Gastrocnemius medialis (tissue), 4 donors: ENCODE measurements around the gene CEBPZ. TPM values are rescaled to one million over a fixed set of nuclear protein-coding genes. Genes with fewer than 3 reads are reported as not detected.
A peak's percentile ranks its signal among the peaks of the same experiment; 100 is the strongest.

Source experiments
- ATAC-seq, 2 donors: fragments of 150-250 bp; one replicate each; pipeline ENCODE4 v1.9.1; 2016
- DNase-seq, 2 donors: peaks; one replicate each; pipeline ENCODE4 v3.0.0-alpha.2; 2019
- H3K27ac ChIP-seq, 4 donors: fragments of 200-600 bp; sonication (generic); 1 replicate in 1 of 4; 2 replicates in 3 of 4; pipeline ENCODE4 v1.5.1; 2016 to 2018; ENCODE audit warnings: mild to moderate bottlenecking in 2 of 4, moderate library complexity in 1 of 4
- H3K27me3 ChIP-seq, 3 donors: fragments of 200-600 bp; sonication (generic) in 2 of 3; 1 replicate in 1 of 3; 2 replicates in 2 of 3; pipeline versions ENCODE4 v1.5.1 to v1.6.0; 2016 to 2019; ENCODE audit warnings: mild to moderate bottlenecking in 1 of 3, moderate library complexity in 1 of 3
- H3K36me3 ChIP-seq, 2 donors: fragments of 200-600 bp; sonication (generic) in 1 of 2; one replicate each; pipeline ENCODE4 v1.5.1; 2017 to 2018
- H3K4me1 ChIP-seq, 2 donors: fragments of 200-600 bp; sonication (generic) in 1 of 2; one replicate each; pipeline ENCODE4 v1.5.1; 2016 to 2017; ENCODE audit warnings: mild to moderate bottlenecking in 2 of 2
- H3K4me3 ChIP-seq, 4 donors: fragments of 200-600 bp; sonication (generic) in 3 of 4; 1 replicate in 1 of 4; 2 replicates in 3 of 4; pipeline ENCODE4 v1.5.1; 2016 to 2019; ENCODE audit warnings: mild to moderate bottlenecking in 2 of 4
- H3K9me3 ChIP-seq, 3 donors: fragments of 200-600 bp; sonication (generic) in 2 of 3; 1 replicate in 1 of 3; 2 replicates in 2 of 3; pipeline ENCODE4 v1.5.1; 2016 to 2019
- POLR2A ChIP-seq, 2 donors: fragments of 450-650 bp; IDR thresholded peaks; one replicate each; pipeline ENCODE4 v1.6.1; 2017; ENCODE audit warnings: antibody characterized with exemption in 2 of 2, mild to moderate bottlenecking in 2 of 2, moderate library complexity in 2 of 2
- in situ Hi-C, 4 donors: fragments of 200-750 bp; cut with MboI; loops; one replicate each; pipeline versions ENCODE4 v1.15.0 to v1.8.0; 2017; ENCODE audit warnings: low sequenced_read_pairs in 4 of 4
- intact Hi-C: fragments of 100-400 bp; cut with DNase I; formaldehyde crosslinking; loops from one replicate; pipeline ENCODE4 v1.15.1; 2023; ENCODE audit warnings: low total_unique reads
- total RNA-seq, 4 donors: library from RNA; depleted of rRNA; stranded (reverse); fragments of >200 nt; gene quantifications; one replicate each; pipeline versions ENCODE4 v1.1.0 to v1.2.3, GENCODE V29; 2016
- TF ChIP-seq, protein P1 (sequence below), 5 experiments: fragments of 450-650 bp in 3 of 5; fragments of 200-600 bp in 2 of 5; sonication (generic) in 2 of 5; IDR thresholded peaks in 4 of 5; conservative IDR thresholded peaks in 1 of 5; 1 replicate in 4 of 5; 2 replicates in 1 of 5; pipeline ENCODE4 v1.5.1; 2016 to 2019; ENCODE audit warnings: antibody characterized with exemption in 5 of 5, mild to moderate bottlenecking in 3 of 5, moderate library complexity in 3 of 5

The CEBPZ gene, protein sequence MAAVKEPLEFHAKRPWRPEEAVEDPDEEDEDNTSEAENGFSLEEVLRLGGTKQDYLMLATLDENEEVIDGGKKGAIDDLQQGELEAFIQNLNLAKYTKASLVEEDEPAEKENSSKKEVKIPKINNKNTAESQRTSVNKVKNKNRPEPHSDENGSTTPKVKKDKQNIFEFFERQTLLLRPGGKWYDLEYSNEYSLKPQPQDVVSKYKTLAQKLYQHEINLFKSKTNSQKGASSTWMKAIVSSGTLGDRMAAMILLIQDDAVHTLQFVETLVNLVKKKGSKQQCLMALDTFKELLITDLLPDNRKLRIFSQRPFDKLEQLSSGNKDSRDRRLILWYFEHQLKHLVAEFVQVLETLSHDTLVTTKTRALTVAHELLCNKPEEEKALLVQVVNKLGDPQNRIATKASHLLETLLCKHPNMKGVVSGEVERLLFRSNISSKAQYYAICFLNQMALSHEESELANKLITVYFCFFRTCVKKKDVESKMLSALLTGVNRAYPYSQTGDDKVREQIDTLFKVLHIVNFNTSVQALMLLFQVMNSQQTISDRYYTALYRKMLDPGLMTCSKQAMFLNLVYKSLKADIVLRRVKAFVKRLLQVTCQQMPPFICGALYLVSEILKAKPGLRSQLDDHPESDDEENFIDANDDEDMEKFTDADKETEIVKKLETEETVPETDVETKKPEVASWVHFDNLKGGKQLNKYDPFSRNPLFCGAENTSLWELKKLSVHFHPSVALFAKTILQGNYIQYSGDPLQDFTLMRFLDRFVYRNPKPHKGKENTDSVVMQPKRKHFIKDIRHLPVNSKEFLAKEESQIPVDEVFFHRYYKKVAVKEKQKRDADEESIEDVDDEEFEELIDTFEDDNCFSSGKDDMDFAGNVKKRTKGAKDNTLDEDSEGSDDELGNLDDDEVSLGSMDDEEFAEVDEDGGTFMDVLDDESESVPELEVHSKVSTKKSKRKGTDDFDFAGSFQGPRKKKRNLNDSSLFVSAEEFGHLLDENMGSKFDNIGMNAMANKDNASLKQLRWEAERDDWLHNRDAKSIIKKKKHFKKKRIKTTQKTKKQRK
- total RNA-seq = 10 to 100 TPM; 43.2 to 75.0 (median 51.9) TPM

DNA sequence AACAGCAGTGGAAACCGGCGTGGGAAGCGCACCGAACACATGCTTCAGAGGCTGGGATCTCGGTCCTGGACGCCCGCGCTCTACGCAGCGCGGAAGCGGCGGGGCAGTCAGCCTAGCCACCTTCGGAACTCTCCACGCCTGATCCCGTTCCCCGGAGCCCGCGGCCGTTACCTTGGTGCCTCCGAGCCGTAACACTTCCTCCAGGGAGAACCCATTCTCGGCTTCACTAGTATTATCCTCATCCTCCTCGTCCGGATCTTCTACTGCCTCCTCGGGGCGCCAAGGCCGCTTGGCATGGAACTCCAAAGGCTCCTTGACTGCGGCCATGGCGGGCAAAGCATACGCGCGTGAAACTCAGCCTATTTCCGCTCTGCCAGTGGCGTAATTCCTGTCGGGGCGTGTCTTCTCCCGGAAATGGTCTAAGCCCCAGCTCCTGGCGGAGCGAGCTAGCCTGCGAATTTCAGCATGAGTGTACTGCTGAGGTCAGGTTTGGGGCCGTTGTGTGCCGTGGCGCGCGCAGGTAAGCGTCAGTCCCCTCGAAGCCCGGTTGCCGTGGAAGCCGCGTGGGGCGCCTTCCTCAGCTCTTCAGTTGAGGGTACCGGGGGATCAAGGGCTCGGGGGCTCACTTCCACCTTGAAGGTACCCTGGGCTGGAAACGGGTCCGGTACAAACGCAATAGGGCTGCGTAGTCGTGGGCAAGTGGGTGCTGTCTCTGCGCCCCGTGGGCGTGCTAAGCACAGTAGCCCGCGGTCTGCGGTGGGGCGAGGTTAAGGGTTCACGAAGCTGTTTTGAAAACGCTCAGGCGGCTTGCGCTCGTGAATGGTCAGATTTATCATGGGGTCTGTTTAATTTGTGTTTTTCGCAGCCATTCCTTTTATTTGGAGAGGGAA, at the start of gene CEBPZ, which contains the start of gene NDUFAF7:
TSS of gene CEBPZ (minus strand) at position 356 of the 890 bp plus-strand sequence. CDS start at position 327, 29 bp downstream.
TSS of gene NDUFAF7 (plus strand) at position 418 of the 890 bp plus-strand sequence. CDS start at position 466, 48 bp downstream.
- DNase-seq (peak; percentile 86 to 90), ATAC-seq (peak; percentile 99)
- TF ChIP-seq, protein P1, sequence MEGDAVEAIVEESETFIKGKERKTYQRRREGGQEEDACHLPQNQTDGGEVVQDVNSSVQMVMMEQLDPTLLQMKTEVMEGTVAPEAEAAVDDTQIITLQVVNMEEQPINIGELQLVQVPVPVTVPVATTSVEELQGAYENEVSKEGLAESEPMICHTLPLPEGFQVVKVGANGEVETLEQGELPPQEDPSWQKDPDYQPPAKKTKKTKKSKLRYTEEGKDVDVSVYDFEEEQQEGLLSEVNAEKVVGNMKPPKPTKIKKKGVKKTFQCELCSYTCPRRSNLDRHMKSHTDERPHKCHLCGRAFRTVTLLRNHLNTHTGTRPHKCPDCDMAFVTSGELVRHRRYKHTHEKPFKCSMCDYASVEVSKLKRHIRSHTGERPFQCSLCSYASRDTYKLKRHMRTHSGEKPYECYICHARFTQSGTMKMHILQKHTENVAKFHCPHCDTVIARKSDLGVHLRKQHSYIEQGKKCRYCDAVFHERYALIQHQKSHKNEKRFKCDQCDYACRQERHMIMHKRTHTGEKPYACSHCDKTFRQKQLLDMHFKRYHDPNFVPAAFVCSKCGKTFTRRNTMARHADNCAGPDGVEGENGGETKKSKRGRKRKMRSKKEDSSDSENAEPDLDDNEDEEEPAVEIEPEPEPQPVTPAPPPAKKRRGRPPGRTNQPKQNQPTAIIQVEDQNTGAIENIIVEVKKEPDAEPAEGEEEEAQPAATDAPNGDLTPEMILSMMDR (IDR thresholded peaks at IDR 0.05 in 4 of 5, conservative IDR thresholded peaks at IDR 0.05 in 1 of 5) = peak in 2 of 5 experiments; percentile 11 to 20
- TF ChIP-seq POLR2A (IDR thresholded peaks at IDR 0.05) = peak; percentile 68 to 71
- Histone ChIP-seq H3K36me3 (peaks cover 0 to 24% of the 10 kb centered on the region in 2 donors), H3K4me1 (peaks cover 29 to 31% of the 10 kb centered on the region in 2 donors), H3K27ac (peak within 1 kb of the TSS; percentile 91 to 98 (median 94)), H3K27me3 (no peaks in the 10 kb centered on the region), H3K9me3 (no peaks in the 10 kb centered on the region), H3K4me3 (peak within 1 kb of the TSS; percentile 80 to 97 (median 87))
- intact Hi-C loops (loop anchor here (2.0 to 5.0 kb wide), 5 partner anchors 35 to 264 kb away; partner anchors contain the start of genes CEBPZOS, GPATCH11, HEATR5B and PRKD3), in situ Hi-C loops (no loop called here)

DNA sequence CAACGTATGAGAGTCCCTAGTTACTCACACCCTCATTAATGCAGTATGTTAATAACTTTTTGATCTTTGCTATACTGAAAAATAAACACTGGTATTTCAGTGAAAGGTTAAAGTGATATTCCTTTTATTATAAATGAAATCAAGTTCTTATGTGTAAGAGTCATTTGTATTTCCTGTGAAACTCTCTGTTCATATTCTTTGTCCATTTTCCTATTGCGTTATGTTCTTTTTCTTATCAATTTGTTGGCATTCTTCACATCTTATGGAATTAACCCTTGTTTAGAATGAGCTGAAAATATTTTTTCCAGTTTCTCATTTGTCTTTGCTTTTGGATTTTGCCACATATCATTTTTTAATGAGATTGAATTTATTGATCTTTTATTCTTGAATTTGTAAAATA, 44.9 kb upstream of the CEBPZ start:
- Histone ChIP-seq H3K27ac (no peak overlapping the region), H3K9me3 (no peaks in the 10 kb centered on the region), H3K36me3 (peaks cover 0 to 67% of the 10 kb centered on the region in 2 donors), H3K4me1 (no peaks in the 10 kb centered on the region), H3K4me3 (no peak overlapping the region), H3K27me3 (no peaks in the 10 kb centered on the region)
- ATAC-seq (no peak), DNase-seq (no peak)
- no peak for TF ChIP-seq POLR2A (IDR thresholded peaks at IDR 0.05)
- TF ChIP-seq, protein P1 (IDR thresholded peaks at IDR 0.05 in 4 of 5, conservative IDR thresholded peaks at IDR 0.05 in 1 of 5) = no peak
- intact Hi-C loops = no loop called here
- in situ Hi-C loops = no loop called here

DNA sequence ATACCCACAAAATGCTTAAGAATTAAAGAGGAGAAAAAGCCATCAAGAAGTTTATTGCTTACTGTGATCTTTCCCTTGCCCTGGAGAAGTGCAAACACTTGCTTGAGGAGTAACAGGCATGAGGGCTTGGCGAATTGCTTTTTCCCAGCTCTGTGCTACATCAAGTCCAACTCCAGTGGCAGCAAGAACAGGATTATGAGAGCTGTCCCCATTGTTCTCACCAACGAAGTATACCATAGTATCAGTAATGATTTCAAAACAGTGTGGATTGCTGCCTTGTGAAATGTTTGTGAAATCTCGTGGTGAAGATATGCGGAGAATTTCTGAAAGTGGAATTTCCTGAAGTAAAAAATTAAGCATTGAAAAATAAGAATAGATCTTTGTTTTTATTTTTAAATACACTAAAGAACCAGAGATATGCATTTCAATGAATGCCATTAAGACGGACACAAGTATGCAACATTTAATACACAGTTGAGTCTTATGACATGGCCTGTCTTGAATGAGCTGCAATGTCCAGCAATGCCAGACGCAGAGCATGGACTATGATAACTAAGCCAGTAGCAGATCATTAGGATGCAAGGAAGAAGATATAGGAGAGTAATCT, 43.1 kb upstream of the CEBPZ start:
- no peaks in the 10 kb centered on the region for H3K4me1 ChIP-seq
- ATAC-seq (no peak), DNase-seq (no peak)
- no peak overlapping the region for H3K4me3 ChIP-seq
- in situ Hi-C loops = no loop called here
- intact Hi-C loops = no loop called here
- H3K27me3 ChIP-seq = no peaks in the 10 kb centered on the region
- TF ChIP-seq, protein P1 (IDR thresholded peaks at IDR 0.05 in 4 of 5, conservative IDR thresholded peaks at IDR 0.05 in 1 of 5) = no peak
- TF ChIP-seq POLR2A (IDR thresholded peaks at IDR 0.05) = no peak
- H3K36me3 ChIP-seq = peaks cover 0 to 69% of the 10 kb centered on the region in 2 donors
- no peak overlapping the region for H3K27ac ChIP-seq
- H3K9me3 ChIP-seq = no peaks in the 10 kb centered on the region
